HG02943 (cell line): ENCODE measurements around the gene ACSM3.
"Not testable (repeated sequence)": the region's sequence is repeated elsewhere in the genome, so short reads cannot be mapped to it uniquely, and the experiment has no call there.

Experiments
- ATAC-seq: cut with Tn5 transposase; IDR thresholded peaks from one replicate; pipeline ENCODE4 v1.9.1; 2021; ENCODE audit warnings: mild to moderate bottlenecking, low read depth, moderate library complexity; ENCODE audit not compliant: unreplicated experiment

Gene ACSM3

GRCh38 chr16:20763461-20764232 lies at the start of gene ACSM3:
Gene ACSM3, plus strand, starts transcription at chr16:20764014. Its CDS starts 6,021 bp downstream, at chr16:20770035.
- ATAC-seq = peak; percentile 99

DNA sequence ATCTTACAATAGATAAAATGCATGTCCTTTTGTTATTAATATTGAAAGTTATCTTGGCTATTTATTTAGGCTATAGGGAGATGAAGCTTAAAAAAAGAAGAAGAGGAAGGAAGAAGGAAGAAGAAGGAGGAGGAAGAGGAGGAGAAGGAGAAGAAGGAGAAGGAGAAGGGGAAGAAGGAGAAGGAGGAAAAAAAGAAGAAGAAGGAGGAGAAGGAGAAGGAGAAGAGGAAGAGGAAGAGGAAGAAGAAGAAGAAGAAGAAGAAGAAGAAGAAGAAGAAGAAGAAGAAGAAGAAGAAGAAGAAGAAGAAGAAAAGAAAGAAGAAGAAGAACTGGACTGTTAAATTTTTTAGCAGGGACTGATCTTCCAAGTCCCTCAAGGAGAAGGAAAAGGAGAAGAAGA lies 46.1 kb upstream of the ACSM3 start:
- ATAC-seq = not testable (repeated sequence)

DNA sequence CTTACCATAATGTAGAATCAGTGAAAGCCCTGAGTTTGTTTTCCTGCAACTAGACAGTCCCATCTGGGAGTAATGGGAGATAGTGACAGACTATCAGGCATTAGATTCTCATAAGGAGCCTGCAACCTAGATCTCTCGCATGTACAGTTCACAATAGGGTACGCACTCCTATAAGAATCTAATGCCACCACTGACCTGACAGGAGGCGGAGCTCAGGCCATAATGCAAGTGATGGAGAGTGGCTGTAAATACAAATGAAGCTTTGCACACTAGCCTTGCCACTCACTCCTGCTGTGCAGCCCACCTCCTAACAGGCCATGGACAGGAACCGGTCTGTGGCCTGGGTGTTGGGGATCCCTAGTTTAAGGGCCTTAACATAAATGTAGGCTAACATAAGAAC lies 43.6 kb upstream of the ACSM3 start:
- ATAC-seq = no peak

GRCh38 chr16:20726661-20727060 lies 37.2 kb upstream of the ACSM3 start:
- no peak for ATAC-seq

DNA sequence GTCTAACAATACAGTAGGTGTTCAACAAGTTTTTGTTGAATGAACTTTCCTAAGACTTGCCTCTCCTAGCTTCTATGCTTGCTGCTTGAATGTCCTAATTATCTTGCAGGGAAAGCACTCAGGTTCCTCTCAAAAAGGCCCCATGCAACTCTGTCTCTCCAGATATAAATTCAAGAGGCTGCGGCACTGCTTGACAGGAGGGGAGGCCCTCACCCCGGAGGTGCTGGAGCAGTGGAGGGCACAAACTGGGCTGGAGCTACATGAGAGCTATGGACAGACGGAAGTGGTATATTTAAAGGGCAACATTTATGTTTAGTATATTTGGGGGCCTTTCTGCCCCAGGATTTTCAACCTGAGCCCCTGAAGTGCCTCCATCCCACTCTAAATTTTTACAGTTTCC lies 36.6 kb upstream of the ACSM3 start:
- no peak for ATAC-seq

- ATAC-seq = no peak
Observed at GRCh38 chr16:20729141-20729540, 34.7 kb upstream of the ACSM3 start.

- ATAC-seq = no peak
Observed at GRCh38 chr16:20734056-20734455, 29.8 kb upstream of the ACSM3 start.

DNA sequence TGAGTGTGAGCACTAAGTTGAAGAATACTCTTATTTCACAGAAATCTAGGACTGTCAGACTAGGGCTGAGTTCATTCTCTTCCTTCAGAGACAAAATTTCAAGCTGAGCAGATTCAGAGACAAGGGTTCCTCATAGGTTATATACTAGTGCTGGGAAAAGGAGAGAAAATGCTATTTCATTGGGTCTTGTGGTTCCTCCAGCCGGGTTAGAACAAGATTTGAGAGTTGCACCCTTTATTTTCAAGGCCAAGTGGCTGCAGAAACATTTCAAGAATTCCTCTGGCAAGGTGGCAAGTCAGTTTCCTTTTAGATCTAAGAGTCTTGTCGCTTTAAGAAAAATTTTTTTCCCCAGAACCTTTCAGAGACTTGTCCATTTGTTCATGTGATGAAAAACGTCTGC lies 29.0 kb upstream of the ACSM3 start:
- ATAC-seq = no peak

- ATAC-seq = no peak
Observed at GRCh38 chr16:20735490-20735889, 28.3 kb upstream of the ACSM3 start.

- ATAC-seq = no peak
Observed at GRCh38 chr16:20740007-20740883, 23.6 kb upstream of the ACSM3 start.

- peak; percentile 75 for ATAC-seq
Observed at GRCh38 chr16:20740901-20741521, 22.8 kb upstream of the ACSM3 start.

DNA sequence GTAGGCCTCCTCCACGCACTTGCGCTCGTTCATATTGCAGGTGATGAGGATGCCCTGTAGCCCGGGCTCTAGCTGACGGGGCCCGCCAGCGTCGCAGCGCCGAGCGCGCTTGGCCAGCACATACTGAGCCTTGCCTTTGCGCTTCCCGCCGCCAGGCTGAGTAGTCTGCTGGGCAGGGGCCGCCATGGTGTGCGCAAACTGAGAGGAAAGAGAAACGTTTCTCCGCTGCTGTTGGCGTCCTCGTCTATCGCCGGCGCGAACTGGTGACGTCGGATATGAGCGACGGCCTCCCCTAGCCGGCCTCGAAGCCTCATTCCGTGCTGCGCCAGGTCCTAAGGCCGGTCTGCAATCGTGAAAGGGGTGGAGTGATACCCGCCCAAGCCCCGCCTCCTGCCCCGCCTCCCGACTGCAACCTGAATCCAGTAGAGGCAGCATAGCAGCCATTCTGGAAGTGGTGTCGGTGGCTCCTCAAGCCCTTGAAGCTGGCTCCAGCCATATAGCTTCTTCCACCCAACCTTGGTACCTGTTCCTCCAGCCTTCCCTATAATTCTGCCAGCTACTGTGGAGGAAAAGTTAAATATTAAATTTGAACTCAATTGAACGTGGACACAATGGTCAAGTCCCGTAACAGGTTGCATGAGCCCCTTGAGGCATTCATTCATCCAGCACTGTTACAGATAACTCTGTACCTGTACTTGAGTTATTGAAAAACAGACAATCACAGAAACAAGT lies 22.1 kb upstream of the ACSM3 start, which contains the start of gene THUMPD1:
Gene THUMPD1 (minus strand): TSS at position 265 of the 732 bp plus-strand sequence. CDS start 79 bp downstream, at position 186.
- peak; percentile 80 for ATAC-seq

GRCh38 chr16:20743591-20743990 lies 20.2 kb upstream of the ACSM3 start:
- no peak for ATAC-seq

DNA sequence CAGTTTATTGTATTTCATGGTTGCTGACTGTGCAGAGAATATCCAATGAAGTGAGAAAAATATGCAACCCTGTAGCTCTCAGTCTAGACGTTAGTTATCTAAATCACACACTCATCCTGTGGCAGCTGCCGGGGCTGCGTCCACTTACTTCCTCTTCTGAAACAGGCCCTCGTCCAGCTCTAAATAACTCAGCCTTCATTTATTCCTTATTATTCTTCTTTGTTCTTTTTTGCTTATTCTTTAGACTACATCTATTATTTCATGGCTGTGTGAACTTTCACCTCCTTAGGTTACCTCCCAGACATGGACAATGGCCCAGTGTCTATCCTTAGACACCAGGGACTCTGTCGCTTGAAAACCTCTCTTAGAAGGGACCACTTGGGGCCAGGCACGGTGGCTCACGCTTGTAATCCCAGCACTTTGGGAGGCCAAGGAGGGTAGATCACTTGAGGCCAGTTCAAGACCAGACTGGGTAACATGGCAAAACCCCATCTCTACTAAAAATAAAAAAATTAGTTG lies 18.8 kb upstream of the ACSM3 start:
- no peak for ATAC-seq

DNA sequence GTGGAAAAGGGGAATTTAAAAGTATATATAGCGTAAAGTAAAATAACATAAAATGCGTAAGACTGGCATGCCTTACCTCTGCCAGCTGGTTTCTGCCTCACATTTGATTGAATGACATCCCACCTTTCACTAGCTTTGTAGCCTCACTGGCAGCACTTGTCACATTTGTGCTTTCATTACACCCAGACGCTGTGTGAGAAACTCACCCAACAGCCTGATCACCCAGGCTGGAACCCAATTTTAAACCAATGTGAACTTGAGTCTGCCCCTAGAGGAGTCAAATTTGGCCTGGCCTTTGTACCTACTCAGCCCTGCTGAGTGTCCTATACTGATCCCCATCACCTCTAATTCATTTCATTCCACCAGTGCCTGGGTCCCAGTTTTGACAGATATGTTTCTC lies 17.4 kb upstream of the ACSM3 start:
- ATAC-seq = no peak

- ATAC-seq = no peak
Observed at GRCh38 chr16:20747030-20747816, 16.6 kb upstream of the ACSM3 start.

DNA sequence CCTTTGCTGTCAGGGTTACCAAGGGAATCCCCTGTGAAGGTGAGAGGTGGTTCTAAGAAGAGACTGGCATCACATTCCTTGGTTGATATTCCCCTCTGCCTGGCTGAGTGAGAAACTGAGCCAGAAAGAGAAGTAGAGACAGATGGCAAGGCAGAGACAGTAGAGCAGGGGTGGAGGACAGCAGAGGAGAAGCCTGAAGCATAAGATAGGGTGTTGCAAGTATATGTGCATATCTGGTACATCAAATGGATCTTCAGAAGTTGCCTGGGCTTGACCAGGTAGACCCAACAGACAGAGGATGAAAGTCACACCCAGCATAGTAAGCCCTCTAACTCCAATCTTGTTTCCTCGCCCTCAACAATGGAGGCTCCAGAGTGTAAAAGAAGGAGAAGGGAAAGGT lies 14.3 kb upstream of the ACSM3 start:
- ATAC-seq = no peak

GRCh38 chr16:20750558-20750957 lies 13.3 kb upstream of the ACSM3 start:
- ATAC-seq = no peak

- ATAC-seq = no peak
Observed at GRCh38 chr16:20753727-20754126, 10.1 kb upstream of the ACSM3 start.
